Measurements from ENCODE around the gene PIN1.

The PIN1 gene

GRCh38 chr19:9865732-9866501 lies 30.8 kb downstream of the PIN1 start:
- TF ChIP-seq CTCF (IDR thresholded peaks at IDR 0.05; ENCODE audit: insufficient read depth, low read depth, low read length, missing control alignments), result no peak
- DNase-seq (ENCODE audit: low read depth), result no peak
- H3K4me3 ChIP-seq (ENCODE audit: low read length), result no peak overlapping the region

DNA sequence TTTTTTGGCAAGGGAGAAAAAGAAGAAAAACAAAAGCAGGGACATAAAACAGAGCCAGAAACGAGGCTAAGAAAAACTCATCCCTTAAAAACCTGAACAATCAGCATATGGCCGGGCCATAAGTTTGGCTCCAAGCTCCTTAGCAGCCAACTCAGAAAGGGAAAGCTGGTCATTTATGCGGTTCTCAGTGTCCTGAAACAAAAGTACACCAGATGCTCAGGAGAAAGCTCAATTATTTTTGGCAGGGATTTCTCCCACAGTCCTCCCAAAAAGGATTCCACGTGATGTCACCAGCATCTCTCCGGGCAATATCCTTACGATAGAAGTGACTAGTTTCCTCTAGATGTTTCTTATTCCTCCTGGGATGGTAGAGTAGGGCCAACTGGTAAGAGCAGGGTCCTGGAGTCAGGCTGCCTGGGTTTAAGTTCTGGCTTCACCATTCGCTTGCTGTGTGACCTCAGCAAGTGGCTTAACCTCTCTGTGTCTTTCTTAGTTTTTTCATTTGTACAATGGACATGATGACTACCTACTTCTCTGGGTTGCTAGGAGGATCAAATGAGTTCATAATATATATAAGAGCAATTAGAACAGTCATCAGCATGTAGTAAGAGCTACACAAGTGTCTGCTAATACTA lies 34.0 kb downstream of the PIN1 start:
- no peak overlapping the region for H3K4me3 ChIP-seq (ENCODE audit: low read length)
- no peak for TF ChIP-seq CTCF (IDR thresholded peaks at IDR 0.05; ENCODE audit: insufficient read depth, low read depth, low read length, missing control alignments)
- no peak for DNase-seq (ENCODE audit: low read depth)

DNA sequence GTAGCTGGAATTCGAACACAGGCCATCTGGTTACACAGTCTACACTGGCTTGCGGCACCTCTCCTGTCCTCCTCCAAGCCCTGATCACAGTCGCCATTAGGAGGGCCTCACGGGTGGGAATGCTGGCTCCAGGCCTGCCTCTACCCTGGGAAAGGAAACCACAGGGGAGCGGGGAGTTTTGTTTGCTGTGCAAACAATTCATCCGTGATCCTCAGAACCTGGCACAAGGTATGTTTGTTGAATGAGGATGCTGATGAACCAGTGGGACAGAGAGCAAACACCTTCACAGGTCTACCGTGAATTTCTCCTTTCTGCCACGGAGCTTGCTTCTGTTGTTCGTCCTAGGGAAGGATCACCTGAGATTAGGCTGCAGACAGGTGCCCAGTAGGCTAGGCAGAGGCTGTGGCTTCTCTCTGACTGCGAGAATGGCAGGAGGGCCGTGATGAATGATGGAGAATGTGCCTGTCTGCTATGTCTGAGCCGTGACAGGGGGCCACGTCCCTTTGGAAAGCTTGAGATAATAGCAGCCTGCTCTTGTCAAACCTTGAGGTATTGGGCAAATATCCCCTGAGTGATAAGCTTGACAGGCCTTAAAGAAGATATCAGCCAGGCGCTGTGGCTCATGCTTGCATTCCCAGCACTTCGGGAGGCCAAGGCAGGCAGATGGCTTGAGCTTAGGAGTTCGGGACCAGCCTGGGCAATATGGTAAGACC lies 36.7 kb downstream of the PIN1 start:
- H3K4me3 ChIP-seq (ENCODE audit: low read length), result no peak overlapping the region
- DNase-seq (ENCODE audit: low read depth), result no peak
- TF ChIP-seq CTCF (IDR thresholded peaks at IDR 0.05; ENCODE audit: insufficient read depth, low read depth, low read length, missing control alignments), result no peak

DNA sequence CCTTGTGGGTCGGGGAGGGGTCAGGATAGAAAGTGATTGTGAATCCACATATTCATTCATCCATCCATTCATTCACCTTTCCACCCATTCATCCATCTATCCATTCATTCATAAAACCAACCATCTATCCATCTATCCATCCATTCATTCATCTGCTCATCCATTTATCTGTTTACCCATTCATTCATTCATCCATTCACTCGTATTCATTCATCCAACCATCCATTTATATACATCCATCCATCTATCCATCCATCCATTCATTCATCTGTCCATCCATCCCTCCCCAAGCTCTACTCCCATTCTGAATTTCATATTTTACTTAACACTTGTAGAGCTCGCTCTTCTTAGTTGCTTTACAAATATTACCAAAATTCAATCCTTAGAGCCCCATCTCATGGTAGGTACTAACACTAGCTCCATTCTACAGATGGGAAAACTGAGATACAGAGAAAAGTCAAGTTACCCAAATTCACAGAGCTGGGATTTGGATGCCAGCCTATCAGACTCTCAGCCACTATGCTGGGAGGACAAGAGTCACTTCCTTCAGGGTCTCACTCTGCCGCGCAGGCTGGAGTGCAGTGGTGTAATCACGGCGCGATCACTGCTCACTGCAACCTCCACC lies 37.6 kb downstream of the PIN1 start:
- no peak for DNase-seq (ENCODE audit: low read depth)
- TF ChIP-seq CTCF (IDR thresholded peaks at IDR 0.05; ENCODE audit: insufficient read depth, low read depth, low read length, missing control alignments), result no peak
- H3K4me3 ChIP-seq (ENCODE audit: low read length), result no peak overlapping the region

DNA sequence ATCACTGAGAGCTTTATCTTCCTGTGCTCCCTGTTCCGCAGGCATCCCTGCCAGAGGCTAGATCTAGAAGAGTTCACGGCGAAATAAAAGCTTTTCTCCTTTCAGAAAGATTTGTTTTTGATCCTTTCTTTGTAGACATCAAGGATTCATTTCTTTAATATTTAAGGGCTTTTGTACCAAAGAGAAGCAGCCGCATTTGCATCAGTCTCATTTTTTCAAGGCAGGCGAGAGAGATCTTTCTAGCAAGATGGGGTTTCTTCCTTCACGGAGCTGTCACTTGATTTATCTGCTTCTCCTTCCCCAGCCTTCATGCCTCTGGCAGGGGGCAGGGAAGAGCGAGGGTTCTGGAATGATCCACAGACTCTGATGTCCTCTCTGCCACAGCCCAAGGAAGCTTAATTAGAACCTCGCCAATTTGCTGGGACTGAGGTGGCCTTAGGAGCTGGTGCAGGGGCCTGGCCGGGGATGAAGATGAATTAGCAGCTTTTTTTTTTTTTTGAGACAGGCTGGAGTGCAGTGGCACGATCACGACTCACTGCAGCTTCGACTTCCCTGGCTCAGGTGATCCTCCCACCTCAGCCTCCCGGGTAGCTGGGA lies 40.0 kb downstream of the PIN1 start:
- no peak overlapping the region for H3K4me3 ChIP-seq (ENCODE audit: low read length)
- no peak for DNase-seq (ENCODE audit: low read depth)
- TF ChIP-seq CTCF (IDR thresholded peaks at IDR 0.05; ENCODE audit: insufficient read depth, low read depth, low read length, missing control alignments), result no peak

DNA sequence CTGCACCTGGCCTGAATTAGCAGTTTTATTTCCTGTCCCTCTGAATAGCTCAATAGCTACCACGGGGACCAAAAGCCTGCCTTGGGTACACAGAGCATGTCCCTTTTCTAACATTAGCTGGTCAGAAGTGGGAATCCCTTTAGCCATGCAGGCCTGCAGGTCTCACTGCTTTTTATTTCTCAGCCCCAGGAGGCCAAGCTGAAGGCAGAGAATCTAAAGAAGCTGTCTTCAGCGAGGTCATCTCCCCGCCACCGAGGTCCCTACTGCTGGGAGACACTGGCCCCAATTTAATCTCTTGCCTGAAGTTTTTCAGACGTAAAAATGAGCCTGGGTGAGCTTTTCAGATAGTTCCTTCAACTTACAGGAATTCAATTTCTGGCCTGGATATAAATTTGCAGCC lies 40.7 kb downstream of the PIN1 start:
- TF ChIP-seq CTCF (IDR thresholded peaks at IDR 0.05; ENCODE audit: insufficient read depth, low read depth, low read length, missing control alignments), result no peak
- DNase-seq (ENCODE audit: low read depth), result no peak
- H3K4me3 ChIP-seq (ENCODE audit: low read length), result no peak overlapping the region

Data from epithelial cell of esophagus (primary cell).